Esophagus muscularis mucosa (tissue), 3 donors: ENCODE measurements around the gene SERPINB6.

Experiments
- CTCF ChIP-seq, 3 experiments: fragments of 200-600 bp in 2 of 3; fragments of 450-650 bp in 1 of 3; sonication (generic) in 2 of 3; IDR thresholded peaks; one replicate each; pipeline ENCODE4 v1.5.1; 2017 to 2019; ENCODE audit warnings: antibody characterized with exemption in 3 of 3, mild to moderate bottlenecking in 2 of 3, moderate library complexity in 1 of 3
- POLR2A ChIP-seq: fragments of 450-650 bp; IDR thresholded peaks from one replicate; pipeline ENCODE4 v1.6.1; 2017; ENCODE audit warnings: antibody characterized with exemption, moderate library complexity, mild to moderate bottlenecking, low read depth

DNA sequence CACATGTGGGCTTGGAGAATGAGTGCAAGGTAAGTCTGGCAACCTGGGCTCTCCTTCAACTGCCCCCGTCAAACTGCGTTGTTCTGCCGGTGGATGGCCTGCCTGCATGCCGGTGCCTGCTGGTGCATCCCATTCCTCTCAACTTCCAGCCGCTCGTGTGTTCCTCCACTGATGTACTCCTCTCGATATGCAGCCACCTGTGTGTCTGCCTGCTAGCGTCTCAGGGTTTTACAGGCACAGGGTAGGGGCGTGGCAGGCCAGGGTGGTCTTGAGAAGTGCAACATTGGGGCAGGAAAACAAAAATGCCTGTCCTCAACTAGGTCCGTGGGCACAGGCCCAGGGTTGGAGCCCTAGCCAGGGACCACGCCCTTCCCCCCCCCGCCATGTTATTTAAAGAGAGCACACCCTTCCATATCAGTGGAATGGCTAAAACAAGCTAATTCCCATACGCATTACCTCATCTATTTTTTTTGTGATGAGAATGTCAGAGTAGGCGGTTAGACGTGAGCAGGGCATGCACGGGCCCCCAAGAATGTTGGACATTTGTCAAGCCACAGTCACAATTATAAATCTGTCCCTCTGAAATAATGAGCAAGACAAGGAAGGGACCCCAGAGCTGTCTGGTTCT is 33.2 kb downstream of the SERPINB6 start:
- TF ChIP-seq CTCF (IDR thresholded peaks at IDR 0.05): no peak
- TF ChIP-seq POLR2A: no peak
